Measurements from ENCODE around the gene AGBL1. TPM values are rescaled to one million over a fixed set of nuclear protein-coding genes. Genes with fewer than 3 reads are reported as not detected.

AGBL1 gene
- total and polyA plus RNA-seq, 4 donors: not detected

DNA sequence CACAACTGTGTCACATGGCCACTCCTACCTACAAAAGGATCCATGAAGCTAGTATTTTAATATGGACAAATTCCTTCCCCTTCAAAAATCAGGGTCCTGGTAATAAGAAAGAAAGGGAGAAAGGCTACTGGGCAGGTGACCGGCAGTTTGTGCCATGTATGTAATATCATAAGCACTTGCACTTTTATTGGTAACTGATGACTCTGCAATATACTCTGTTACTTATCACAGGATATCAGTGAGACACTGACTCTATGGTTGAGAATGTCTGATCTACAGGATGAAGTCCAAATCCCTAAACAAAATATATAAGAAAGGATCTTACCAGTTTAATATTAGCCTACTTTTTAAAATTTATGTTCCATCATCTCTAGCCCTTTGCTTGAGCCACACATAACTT, 315.2 kb downstream of the AGBL1 start:
- 98% methylated on average over 1 of the region's 1 CpG for WGBS
- no peak for TF ChIP-seq HNF4G (IDR thresholded peaks at IDR 0.05)
- no peak for TF ChIP-seq FOXA2 (IDR thresholded peaks at IDR 0.05)
- no peak for DNase-seq (ENCODE audit: low spot score)
- no peak overlapping the region for H3K9ac ChIP-seq (ENCODE audit: low read depth in 1 of 2, low read length in 2 of 2)
- no peaks in the 10 kb centered on the region for H3K4me1 ChIP-seq (ENCODE audit: control insufficient read depth in 4 of 4, insufficient read depth in 4 of 4, low read length in 3 of 4)
- no peaks in the 10 kb centered on the region for H3K9me3 ChIP-seq (ENCODE audit: control insufficient read depth in 4 of 4, low read length in 3 of 4)
- no peak overlapping the region for H3K4me3 ChIP-seq (ENCODE audit: low read depth in 1 of 3, low read length in 3 of 3)
- no peak overlapping the region for H3K27ac ChIP-seq (ENCODE audit: low read depth in 1 of 2, low read length in 2 of 2)
- H3K27me3 ChIP-seq (ENCODE audit: control insufficient read depth in 4 of 4, insufficient read depth in 4 of 4, low read length in 3 of 4): no peaks in the 10 kb centered on the region
- H3K36me3 ChIP-seq (ENCODE audit: control insufficient read depth in 4 of 4, insufficient read depth in 3 of 4, low read depth in 1 of 4, low read length in 3 of 4): no peaks in the 10 kb centered on the region

DNA sequence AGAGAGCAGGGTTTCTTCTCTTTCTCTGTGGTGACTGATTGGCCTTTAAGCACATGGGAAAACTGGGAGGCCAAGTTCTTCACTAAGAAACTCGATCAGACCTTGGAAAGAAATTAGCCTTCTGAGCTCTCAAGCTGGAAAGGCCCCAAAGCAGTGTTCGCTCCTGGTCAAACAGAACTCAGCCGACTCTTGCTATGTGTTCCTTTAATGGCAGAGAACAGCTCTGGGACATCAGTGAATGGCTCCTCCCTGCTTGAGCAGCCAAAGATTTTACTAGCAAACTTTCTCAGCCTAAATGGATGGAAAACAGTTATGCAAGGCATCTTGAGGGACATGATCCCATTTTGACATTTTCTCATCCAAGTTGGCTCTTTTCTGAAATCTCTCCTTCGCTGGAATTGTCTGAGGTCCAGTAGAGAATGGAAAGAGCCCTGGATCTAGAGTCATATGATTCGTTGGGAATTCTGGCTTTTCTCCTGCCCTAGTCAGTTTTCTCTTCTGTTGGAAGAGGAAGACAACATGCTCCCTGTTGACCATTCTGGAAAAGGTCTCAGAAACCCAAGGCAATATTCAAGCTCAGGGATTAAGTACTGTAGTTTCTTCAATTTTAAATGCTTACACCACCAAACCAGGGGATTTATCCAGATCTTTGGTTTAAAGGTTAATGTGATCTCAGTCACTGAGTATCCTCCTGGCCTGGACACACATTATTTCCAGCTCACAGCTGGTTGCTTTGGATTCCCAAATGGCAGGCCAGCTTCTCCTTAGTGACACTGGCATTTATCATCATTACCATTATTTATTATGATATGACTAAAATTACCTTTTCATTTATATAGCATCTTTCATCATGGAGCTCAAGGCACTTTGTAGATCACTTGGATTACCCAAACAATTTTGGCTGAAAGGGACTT, 319.6 kb downstream of the AGBL1 start:
- H3K9me3 ChIP-seq (ENCODE audit: control insufficient read depth in 4 of 4, low read length in 3 of 4): no peaks in the 10 kb centered on the region
- no peak overlapping the region for H3K4me3 ChIP-seq (ENCODE audit: low read depth in 1 of 3, low read length in 3 of 3)
- H3K36me3 ChIP-seq (ENCODE audit: control insufficient read depth in 4 of 4, insufficient read depth in 3 of 4, low read depth in 1 of 4, low read length in 3 of 4): no peaks in the 10 kb centered on the region
- TF ChIP-seq, protein P1, sequence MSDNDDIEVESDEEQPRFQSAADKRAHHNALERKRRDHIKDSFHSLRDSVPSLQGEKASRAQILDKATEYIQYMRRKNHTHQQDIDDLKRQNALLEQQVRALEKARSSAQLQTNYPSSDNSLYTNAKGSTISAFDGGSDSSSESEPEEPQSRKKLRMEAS (IDR thresholded peaks at IDR 0.05): no peak
- no peak for TF ChIP-seq YY1 (IDR thresholded peaks at IDR 0.05)
- TF ChIP-seq HNF4G (IDR thresholded peaks at IDR 0.05): no peak
- TF ChIP-seq EGR1 (IDR thresholded peaks at IDR 0.05; ENCODE audit: low read depth in 2 of 2): no peak
- no peak for TF ChIP-seq FOXA2 (IDR thresholded peaks at IDR 0.05)
- H3K27ac ChIP-seq (ENCODE audit: low read depth in 1 of 2, low read length in 2 of 2): no peak overlapping the region
- H3K4me1 ChIP-seq (ENCODE audit: control insufficient read depth in 4 of 4, insufficient read depth in 4 of 4, low read length in 3 of 4): no peaks in the 10 kb centered on the region
- 61% methylated on average over 5 of the region's 5 CpGs for WGBS
- DNase-seq (ENCODE audit: low spot score): no peak
- peaks cover 0 to 2% (median 0%) of the 10 kb centered on the region in 4 donors for H3K27me3 ChIP-seq (ENCODE audit: control insufficient read depth in 4 of 4, insufficient read depth in 4 of 4, low read length in 3 of 4)
- no peak overlapping the region for H3K9ac ChIP-seq (ENCODE audit: low read depth in 1 of 2, low read length in 2 of 2)

DNA sequence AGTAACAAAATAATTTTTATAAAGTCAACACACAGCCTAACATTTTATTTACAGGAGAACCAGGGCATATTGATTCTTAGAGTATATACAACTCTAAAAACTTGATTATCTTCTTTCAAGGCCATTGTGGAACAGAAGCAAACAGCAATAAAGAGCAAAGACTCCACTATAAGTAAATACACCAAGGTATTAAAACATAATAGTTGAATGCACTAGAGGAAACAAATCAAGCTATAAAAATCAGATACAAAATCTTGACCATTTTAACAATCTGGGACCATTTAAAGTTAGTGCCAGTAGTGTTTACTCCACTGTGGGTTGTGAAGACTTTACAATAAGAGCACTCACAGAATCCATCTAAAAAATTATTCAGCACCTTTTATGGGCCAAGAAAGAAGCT, 323.6 kb downstream of the AGBL1 start:
- Histone ChIP-seq H3K36me3 (ENCODE audit: control insufficient read depth in 4 of 4, insufficient read depth in 3 of 4, low read depth in 1 of 4, low read length in 3 of 4) (no peaks in the 10 kb centered on the region), H3K27ac (ENCODE audit: low read depth in 1 of 2, low read length in 2 of 2) (no peak overlapping the region), H3K27me3 (ENCODE audit: control insufficient read depth in 4 of 4, insufficient read depth in 4 of 4, low read length in 3 of 4) (peaks cover 0 to 2% (median 0%) of the 10 kb centered on the region in 4 donors), H3K4me3 (ENCODE audit: low read depth in 1 of 3, low read length in 3 of 3) (no peak overlapping the region), H3K9me3 (ENCODE audit: control insufficient read depth in 4 of 4, low read length in 3 of 4) (no peaks in the 10 kb centered on the region), H3K4me1 (ENCODE audit: control insufficient read depth in 4 of 4, insufficient read depth in 4 of 4, low read length in 3 of 4) (no peaks in the 10 kb centered on the region), H3K9ac (ENCODE audit: low read depth in 1 of 2, low read length in 2 of 2) (no peak overlapping the region)
- no peak for DNase-seq (ENCODE audit: low spot score)
- TF ChIP-seq, protein P2, sequence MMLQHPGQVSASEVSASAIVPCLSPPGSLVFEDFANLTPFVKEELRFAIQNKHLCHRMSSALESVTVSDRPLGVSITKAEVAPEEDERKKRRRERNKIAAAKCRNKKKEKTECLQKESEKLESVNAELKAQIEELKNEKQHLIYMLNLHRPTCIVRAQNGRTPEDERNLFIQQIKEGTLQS (IDR thresholded peaks at IDR 0.05): no peak
- TF ChIP-seq HNF4A (conservative IDR thresholded peaks at IDR 0.05) (no peak), TAF1 (conservative IDR thresholded peaks at IDR 0.05) (no peak)

DNA sequence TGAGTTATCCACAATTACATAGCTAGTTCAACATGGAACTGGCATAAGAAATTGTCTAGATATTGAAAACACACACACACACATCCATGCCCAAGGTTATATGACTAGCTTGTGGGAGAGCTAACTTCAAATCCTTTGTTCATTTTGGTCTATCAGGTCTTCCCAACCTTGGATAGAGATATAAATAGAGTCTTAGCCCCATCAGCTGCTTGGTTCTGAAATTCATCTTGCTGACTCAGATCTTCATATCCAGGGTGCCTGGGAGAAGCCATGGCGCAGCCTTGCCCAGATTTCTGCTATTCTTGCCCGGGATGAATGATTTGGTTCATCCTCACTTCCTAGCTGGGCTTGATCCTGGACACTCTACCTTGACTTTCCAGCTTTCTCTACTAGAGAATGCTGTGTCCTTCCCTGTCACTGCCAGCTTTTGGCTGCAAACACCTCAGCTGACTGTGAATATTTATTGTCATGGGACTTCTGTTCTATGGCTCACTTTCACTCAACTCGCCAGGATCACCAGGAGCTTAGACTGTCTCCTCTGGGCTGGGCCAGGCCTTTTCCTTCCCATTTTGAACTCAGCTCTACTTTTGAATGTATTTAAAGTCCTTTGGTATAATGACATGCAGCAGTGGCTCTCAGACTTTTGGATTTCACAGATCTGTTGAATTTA, 324.4 kb downstream of the AGBL1 start:
- peaks cover 0 to 2% (median 0%) of the 10 kb centered on the region in 4 donors for H3K27me3 ChIP-seq (ENCODE audit: control insufficient read depth in 4 of 4, insufficient read depth in 4 of 4, low read length in 3 of 4)
- H3K4me1 ChIP-seq (ENCODE audit: control insufficient read depth in 4 of 4, insufficient read depth in 4 of 4, low read length in 3 of 4): no peaks in the 10 kb centered on the region
- no peak overlapping the region for H3K27ac ChIP-seq (ENCODE audit: low read depth in 1 of 2, low read length in 2 of 2)
- WGBS: 68% methylated on average over 3 of the region's 3 CpGs
- no peaks in the 10 kb centered on the region for H3K36me3 ChIP-seq (ENCODE audit: control insufficient read depth in 4 of 4, insufficient read depth in 3 of 4, low read depth in 1 of 4, low read length in 3 of 4)
- no peak overlapping the region for H3K4me3 ChIP-seq (ENCODE audit: low read depth in 1 of 3, low read length in 3 of 3)
- no peaks in the 10 kb centered on the region for H3K9me3 ChIP-seq (ENCODE audit: control insufficient read depth in 4 of 4, low read length in 3 of 4)
- H3K9ac ChIP-seq (ENCODE audit: low read depth in 1 of 2, low read length in 2 of 2): no peak overlapping the region
- no peak for DNase-seq (ENCODE audit: low spot score)
- TF ChIP-seq RAD21 (IDR thresholded peaks at IDR 0.05): no peak
- TF ChIP-seq GABPA (IDR thresholded peaks at IDR 0.05 in 1 of 2, conservative IDR thresholded peaks at IDR 0.05 in 1 of 2): no peak
- TF ChIP-seq, protein P3, sequence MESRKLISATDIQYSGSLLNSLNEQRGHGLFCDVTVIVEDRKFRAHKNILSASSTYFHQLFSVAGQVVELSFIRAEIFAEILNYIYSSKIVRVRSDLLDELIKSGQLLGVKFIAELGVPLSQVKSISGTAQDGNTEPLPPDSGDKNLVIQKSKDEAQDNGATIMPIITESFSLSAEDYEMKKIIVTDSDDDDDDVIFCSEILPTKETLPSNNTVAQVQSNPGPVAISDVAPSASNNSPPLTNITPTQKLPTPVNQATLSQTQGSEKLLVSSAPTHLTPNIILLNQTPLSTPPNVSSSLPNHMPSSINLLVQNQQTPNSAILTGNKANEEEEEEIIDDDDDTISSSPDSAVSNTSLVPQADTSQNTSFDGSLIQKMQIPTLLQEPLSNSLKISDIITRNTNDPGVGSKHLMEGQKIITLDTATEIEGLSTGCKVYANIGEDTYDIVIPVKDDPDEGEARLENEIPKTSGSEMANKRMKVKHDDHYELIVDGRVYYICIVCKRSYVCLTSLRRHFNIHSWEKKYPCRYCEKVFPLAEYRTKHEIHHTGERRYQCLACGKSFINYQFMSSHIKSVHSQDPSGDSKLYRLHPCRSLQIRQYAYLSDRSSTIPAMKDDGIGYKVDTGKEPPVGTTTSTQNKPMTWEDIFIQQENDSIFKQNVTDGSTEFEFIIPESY (IDR thresholded peaks at IDR 0.05): no peak
- TF ChIP-seq, protein P1 (IDR thresholded peaks at IDR 0.05): no peak
- no peak for TF ChIP-seq SP1 (IDR thresholded peaks at IDR 0.05)
- TF ChIP-seq, protein P2 (IDR thresholded peaks at IDR 0.05): no peak
- TF ChIP-seq NR2F2 (IDR thresholded peaks at IDR 0.05): no peak
- no peak for TF ChIP-seq HNF4A (conservative IDR thresholded peaks at IDR 0.05)
- TF ChIP-seq EGR1 (IDR thresholded peaks at IDR 0.05; ENCODE audit: low read depth in 2 of 2): no peak
- no peak for TF ChIP-seq RXRA (IDR thresholded peaks at IDR 0.05)
- no peak for TF ChIP-seq TAF1 (conservative IDR thresholded peaks at IDR 0.05)
- no peak for TF ChIP-seq FOXA1 (IDR thresholded peaks at IDR 0.05)
- no peak for TF ChIP-seq JUND (IDR thresholded peaks at IDR 0.05)
- no peak for TF ChIP-seq FOXA2 (IDR thresholded peaks at IDR 0.05)
- TF ChIP-seq, protein P4, sequence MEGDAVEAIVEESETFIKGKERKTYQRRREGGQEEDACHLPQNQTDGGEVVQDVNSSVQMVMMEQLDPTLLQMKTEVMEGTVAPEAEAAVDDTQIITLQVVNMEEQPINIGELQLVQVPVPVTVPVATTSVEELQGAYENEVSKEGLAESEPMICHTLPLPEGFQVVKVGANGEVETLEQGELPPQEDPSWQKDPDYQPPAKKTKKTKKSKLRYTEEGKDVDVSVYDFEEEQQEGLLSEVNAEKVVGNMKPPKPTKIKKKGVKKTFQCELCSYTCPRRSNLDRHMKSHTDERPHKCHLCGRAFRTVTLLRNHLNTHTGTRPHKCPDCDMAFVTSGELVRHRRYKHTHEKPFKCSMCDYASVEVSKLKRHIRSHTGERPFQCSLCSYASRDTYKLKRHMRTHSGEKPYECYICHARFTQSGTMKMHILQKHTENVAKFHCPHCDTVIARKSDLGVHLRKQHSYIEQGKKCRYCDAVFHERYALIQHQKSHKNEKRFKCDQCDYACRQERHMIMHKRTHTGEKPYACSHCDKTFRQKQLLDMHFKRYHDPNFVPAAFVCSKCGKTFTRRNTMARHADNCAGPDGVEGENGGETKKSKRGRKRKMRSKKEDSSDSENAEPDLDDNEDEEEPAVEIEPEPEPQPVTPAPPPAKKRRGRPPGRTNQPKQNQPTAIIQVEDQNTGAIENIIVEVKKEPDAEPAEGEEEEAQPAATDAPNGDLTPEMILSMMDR (IDR thresholded peaks at IDR 0.05; ENCODE audit: low read depth, low read length, missing input control): no peak
- TF ChIP-seq HNF4G (IDR thresholded peaks at IDR 0.05): no peak
